HG03575 (cell line): Measurements from ENCODE around the gene EGLN2.
"Not testable (repeated sequence)": the region's sequence is repeated elsewhere in the genome, so short reads cannot be mapped to it uniquely, and the experiment has no call there.

ENCODE experiments used
- ATAC-seq: cut with Tn5 transposase; IDR thresholded peaks from one replicate; pipeline ENCODE4 v1.9.1; 2021; ENCODE audit not compliant: unreplicated experiment, insufficient number of reproducible peaks, low FRiP score; ENCODE audit errors: extremely low read depth

Gene EGLN2

DNA sequence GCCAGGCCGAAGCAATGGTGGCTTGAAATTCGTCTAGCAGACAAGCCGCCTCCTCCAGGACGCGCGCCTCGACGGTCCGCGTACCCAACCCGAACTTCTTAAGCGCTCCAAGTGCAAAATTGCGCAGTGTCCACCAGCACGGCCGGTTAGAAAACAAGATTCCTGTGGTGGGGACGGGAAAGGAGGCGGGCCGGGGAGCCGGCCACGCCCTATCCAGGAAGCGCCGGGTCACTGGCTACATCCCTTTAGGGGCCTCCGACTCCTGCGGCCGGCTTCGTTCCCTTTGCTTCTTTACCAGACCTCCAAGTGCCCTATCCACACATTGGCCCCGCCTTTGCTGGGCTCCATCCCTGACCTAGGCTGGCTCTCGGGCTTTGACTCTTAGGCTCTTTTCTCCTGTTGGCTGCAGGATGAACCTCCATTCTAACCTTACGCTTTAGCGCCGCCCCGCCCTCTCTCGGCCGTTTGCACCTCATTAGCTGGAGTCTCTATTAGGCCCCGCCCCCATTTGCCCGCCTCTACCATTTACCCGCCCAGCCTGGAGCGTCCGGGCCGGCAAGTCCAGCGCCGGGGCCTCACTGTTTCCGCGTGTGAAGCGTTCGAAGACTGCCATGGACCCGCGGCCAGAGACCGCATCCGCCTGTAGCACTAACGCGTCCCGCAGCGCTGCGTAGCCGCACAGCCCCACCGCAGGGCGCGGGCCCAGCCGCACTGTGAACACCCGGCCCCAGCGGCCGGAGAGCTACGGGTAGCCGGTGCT is 11.8 kb downstream of the EGLN2 start:
- ATAC-seq = not testable (repeated sequence)

DNA sequence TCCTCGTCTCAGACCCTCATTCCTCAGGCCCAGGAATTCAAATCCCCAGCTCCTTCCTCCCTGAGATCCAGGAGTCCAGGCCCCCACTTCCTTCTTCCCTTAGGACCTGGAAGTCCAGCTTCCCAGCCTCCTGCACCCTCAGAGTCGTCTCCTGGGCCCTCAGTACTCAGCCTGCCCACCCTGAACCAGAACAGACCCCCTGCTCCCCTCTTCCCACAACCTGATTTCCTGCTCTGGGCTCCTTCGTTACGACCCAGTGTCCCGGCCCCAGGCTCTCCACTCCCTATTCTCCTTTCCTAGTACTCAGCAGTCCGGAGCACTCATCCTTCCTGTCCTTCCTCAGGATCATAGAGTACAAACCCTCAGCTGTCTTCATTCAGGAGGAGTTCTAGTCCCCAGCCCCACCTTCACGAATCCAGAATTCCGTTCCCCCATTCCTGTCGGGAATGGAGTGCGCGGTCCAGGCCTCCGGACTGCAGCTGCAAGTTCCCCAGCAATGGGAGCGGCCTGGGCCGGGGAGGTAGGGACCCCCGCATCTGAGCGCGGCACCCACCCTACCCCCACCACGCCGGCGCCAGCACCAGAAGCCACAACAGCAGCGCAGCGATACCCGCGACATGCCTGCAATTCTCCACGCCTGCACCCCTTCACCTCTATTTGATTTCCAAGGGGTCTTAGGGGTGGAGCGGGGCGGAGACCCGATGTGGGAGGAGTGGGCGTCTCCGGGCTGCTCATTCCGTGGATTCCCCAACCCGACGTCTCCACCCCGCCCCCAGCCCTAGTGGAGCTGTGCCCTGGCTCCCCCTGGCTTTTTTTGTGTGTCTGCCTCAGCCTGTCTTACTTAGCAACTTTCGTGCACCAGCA is 12.7 kb downstream of the EGLN2 start:
- ATAC-seq = no peak

DNA sequence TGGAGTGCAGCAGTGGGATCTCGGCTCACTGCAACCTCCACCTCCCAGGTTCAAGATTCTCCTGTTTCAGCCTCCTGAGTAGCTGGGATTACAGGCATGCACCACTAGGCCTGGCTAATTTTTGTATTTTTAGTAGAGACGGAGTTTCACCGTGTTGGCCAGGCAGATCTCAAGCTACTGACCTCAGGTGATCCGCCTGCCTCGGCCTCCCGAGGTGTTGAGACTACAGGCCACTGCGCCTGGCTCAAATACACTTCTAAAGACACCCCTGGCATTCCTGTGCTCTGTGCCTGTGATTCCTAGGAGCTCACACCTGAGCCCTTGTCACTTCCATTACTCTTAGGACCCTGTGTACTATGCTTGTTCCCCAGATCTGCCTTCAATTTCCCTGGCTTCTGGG is 13.6 kb downstream of the EGLN2 start:
- ATAC-seq = not testable (repeated sequence)

DNA sequence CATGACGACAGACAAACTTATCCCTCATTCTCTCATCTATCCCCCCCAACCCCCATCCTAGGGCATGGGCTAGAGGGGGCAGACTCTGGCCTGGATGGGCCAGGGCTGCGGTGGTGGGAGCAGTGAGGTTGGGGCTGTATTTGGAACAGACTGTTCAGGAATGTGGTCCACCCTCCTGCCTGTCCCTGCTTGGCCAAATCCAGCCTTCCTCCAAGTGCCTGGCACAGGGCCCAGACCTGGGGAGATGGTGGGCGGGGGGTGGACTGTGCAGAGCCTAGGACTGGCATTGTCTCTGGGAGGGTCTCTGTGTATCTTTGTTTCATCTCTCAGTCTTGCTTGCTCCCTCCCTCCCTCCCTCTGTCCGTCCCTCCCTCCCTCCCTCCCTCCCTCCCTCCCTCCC is 14.2 kb downstream of the EGLN2 start:
- ATAC-seq = no peak

DNA sequence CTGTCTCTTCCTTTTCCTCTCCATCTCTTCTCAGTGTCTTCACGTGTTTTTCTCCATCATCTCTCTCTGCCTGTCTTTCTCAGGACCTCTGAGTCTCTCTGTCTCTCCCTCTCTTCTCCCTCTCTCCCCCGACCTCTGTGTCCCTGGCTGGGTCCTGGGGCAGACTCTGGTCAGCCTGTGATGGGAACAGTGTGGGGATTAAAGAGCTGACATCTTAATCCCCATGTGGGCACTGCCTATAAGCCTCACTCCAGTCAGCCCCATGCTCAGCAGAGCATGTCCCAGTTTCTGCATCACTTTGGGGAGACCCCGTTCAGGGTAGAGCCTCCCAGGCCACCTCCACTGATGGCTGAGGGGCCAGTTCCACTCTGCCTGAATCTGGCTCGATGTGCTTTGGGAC is 16.2 kb downstream of the EGLN2 start:
- ATAC-seq = no peak

DNA sequence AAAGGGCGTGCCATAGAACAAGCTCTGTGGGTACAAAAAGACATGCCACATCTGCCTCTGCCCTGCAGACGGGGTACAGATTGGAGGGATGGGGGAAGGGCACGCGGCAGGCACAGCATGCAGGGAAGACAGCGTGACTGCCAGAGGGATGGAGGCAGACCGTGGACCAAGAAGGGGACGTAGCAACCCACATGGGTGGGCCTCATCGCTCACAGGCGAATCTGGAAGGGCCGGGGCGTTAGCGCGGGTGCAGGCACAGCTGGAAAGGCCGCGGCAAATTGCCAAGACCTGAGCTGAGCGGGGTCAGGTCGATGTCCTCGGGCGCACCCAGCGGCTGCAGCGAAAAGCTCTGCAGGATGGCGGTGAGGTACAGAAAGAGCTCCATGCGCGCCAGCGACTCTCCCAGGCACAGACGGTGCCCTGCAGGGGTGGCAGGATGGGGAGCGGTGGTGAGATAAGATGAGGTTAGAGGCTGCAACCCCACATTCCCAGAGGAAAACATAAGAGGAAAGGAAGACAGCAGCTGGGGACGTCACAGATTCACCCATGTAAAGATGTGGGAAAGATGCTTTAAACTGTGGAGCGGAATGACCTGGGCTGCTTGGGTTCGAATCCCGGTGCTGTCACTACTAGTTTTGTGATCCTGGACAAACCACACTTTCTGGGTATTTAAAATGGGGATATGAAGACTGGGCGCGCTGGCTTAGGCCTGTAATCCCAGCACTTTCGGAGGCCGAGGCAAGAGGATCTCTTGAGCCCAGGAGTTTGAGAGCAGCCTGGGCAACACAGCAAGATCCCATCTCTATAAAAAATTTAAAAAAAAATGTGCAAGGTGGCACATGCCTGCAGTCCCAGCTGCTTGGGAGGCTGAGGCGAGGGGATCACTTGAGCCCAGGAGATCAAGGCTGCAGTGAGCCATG is 19.7 kb downstream of the EGLN2 start:
- ATAC-seq = not testable (repeated sequence)

DNA sequence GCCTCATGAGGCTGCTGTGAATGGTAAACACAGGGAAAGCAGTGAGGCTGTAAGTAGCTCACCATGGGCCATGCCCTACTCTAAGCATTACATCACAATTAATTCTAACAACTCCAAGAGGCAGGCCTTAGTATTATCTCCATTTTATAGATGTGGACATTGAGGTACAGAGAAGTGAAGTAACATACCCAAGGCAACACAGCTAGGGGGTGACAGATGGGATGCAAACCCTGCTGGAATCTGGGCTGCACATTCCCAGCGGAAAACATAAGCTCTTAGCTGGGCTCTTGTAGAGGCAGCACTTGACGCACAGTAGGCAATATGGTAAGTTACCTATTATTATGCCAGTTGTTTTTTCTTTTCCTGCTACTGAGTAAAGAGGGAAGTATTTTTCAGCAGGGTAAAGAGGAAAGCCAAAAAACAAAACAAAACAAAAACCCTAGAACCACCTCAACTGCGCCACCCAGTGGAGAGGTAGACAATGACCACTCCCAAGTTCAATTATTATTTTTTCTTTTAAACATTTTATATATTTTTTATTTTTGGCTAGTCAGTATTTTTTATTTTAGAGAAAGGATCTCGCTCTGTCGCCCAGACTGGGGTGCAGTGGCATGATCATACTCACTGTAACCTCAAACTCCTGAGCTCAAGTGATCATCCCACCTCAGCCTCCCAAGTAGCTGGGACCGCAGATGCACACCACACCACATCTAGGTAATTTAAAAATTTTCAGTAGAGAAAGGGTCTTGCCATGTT is 20.7 kb downstream of the EGLN2 start:
- not testable (repeated sequence) for ATAC-seq

DNA sequence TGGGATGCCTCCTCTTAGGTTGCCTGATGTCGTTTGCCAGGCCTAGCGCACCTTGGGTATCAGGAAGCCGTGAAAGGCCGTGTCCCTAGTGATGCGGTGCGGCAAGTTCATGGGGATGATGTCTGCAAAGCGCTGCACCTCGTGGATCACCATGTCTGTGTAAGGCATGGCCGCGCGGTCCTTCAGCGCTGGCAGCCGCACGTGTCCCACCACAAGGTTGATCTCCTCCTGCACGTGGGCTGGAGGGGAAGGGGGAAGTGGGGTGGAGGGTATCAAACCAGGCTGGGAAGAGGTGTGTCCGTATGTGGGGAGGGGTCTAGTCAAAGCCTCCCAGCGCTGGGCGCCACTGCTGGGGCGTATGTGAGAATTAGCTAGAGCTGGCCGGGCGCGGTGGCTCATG is 23.2 kb downstream of the EGLN2 start:
- ATAC-seq = no peak

DNA sequence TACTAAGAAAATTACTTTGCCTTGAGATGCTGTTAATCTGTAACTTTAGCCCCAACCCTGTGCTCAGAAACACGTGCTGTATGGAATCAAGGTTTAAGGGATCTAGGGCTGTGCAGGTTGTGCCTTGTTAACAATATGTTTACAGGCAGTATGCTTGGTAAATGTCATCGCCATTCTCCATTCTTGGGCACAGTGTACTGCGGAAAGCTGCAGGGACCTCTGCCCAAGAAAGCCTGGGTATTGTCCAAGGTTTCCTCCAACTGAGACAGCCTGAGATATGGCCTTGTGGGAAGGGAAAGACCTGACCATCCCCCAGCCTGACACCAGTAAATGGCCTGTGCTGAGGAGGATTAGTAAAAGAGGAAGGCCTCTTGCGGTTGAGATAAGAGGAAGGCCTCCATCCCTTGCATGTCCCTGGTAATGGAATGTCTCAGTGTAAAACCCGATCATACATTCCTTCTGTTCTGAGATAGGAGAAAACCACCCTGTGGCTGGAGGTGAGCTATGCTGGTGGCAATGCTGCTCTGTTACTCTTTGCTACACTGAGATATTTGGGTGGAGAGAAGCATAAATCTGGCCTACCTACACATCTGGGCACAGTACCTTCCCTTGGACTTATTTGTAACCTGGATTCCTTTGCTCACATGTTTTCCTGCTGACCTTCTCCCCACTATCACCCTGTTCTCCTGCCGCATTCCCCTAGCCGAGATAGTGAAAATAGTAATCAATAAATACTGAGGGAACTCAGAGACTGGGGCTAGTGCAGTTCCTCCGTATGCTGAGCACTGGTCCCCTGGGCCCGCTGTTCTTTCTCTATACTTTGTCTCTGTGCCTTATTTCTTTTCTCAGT is 23.9 kb downstream of the EGLN2 start:
- not testable (repeated sequence) for ATAC-seq

DNA sequence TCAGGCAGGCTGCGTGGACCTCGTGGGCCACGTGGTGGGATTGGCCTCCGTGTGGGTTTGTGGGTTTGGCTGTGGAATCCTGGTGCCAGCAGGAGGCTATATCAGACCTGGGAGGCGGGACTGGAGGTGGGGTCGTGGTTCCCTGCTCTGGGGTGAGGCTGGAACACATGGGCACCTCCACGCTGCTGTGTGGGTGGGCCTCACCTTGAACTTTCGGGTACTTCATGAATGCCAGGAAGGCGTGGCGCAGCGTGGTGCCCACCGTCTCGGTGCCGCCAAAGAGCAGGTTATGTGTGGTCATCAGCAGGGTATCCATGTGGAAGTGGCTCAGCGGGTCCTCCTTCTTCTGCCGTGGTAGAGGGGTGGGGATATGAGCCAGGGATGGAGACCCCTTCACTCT is 25.9 kb downstream of the EGLN2 start:
- not testable (repeated sequence) for ATAC-seq

DNA sequence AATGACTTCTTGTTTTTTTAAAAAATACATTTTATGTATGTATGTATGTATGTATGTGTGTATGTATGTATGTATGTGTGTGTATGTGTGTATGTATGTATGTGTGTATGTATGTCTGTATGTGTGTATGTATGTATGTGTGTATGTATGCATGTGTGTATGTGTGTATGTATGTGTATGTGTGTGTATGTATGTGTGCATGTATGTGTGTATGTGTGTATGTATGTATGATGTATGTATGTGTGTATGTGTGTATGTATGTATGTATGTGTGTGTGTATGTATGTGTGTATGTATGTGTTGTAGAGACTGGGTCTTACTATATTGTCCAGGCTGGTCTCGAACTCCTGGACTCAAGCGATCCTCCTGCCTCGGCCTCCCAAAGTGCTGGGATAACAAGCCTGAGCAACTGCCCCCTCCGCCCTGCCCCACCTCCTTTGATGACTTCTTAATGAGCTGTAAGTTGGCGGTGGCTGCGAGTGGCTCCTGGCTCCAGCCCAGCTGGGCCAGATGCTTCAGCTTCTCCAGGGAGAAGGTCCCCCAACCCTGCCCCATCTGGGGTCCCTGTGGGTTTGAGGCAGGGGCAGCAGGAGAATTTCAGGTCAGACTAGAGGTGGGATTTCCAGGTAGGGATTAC is 26.6 kb downstream of the EGLN2 start:
- ATAC-seq = not testable (repeated sequence)

DNA sequence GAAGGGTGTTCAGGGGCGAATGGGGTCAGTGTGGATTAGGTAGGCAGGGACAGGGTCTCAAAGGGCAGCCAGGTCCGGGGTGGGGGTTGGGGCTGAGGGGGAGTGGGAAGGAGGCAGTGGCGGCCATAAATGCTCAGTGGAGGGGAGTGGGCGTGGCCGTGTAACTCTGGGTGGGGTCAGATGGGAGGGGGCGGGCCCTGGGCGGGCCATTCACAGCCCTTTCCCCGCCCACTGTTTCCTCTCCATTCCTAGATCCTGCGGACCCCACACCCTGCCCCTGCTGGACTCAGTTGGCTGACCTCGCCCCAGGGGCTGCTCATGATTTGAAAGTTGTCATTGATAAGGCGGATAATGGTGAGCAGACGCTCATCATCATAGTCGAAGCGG is 27.3 kb downstream of the EGLN2 start:
- ATAC-seq = not testable (repeated sequence)

DNA sequence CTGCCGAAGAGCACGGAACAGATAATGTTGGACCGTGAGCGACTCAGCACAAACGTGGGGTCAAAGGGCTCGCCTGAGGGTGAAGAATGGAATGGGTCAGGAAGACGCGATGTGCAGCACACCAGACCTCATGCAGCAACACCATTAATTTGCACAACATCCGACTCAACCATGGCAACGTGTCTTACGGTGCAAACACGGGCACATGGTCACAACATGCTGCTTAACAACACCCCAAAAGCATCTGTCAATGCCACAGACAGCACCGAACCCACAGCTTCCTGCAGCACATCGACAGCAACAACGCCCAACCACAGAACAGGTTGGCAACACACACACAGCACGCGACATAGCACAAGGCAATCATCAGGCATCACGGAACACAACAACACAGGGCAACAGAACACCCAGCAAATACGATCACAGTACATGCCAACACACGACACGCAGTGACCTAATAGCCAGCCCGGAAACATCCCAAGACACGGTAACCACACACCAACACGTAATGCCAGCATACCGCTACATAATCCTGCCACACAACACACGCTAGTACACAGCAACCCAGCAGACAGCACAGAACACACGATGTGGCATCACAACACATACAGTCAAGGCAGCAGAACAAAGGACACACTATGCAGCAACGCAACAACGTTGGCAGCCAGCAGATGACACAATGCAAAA is 27.9 kb downstream of the EGLN2 start:
- ATAC-seq = not testable (repeated sequence)

DNA sequence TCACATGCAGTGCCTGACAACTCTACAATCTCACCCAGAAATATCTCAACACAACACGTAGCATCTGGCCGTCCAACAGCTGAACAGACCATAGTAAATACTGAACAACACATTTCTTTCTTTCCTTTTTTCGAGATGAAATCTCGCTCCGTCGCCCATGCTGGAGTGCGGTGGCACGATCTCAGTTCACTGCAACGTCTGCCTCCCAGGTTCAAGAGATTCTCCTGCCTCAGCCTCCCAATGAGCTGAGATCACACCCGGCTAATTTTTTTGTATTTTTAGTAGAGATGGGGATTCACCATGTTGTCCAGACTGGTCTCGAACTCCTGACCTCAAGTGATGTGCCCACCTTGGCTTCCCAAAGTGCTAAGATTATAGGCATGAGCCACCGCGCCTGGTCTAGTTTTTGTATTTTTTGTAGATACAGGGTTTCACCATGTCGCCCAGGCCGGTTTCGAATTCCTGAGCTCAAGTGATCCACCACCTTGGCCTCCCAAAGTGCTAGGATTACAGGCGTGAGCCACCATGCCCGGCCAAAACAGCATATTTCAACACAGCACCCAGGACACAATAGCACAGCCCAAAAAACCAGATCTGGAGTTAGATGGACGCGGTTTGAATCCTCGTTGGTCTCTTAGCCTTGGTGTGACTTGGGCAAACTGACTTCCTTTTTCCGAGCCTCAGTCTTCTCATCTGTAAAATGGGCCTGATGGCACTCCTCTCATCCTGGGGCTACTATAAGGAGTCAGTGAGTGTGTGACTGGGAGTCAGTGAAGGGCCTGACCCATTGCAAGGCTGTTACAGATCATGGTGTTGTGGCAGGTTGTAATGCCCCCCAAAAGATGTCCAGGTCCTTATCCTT is 28.6 kb downstream of the EGLN2 start:
- no peak for ATAC-seq

DNA sequence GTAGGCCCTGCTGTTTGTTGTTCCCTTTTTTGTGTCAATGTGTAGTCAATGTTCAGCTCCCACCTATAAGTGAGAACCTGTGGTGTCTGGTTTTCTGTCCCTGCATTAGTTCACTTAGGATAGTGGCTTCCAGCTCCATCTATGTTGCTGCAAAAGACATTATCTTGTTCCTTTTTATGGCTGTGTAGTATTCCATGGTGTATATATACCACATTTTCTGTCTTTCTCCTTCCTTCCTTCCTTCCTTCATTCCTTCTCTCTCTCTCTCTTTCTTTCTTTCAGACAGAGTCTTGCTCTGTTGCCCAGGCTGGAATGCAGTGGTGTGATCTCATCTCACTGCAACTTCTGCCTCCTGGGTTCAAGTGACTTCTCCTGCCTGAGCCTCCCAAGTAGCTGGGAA is 30.2 kb downstream of the EGLN2 start:
- no peak for ATAC-seq

DNA sequence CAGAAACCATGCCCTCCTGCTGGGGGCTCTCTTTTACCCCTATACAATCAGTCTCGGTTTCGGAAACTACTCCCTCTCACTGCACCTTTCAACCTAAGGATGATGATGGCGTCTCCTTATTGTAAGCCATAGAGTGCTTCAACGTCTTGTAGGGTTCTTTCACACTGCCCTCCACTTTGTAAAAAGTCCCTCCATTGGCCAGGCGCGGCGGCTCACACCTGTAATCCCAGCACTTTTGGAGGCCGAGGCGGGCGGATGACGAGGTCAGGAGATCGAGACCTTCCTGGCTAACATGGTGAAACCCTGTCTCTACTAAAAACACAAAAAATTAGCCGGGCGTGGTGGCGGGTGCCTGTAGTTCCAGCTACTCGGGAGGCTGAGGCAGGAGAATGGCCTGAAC is 31.8 kb downstream of the EGLN2 start:
- not testable (repeated sequence) for ATAC-seq
